IMR-90 (cell line): ENCODE measurements around the gene ZMIZ2. TPM values are rescaled to one million over a fixed set of nuclear protein-coding genes. Genes with fewer than 3 reads are reported as not detected.

Experiments used
- ATAC-seq: fragments of 200-7000 bp; cut with Tn5 transposase; 2 replicates; pipeline ENCODE4 v1.9.1; 2020; ENCODE audit warnings: low read depth, mild to moderate bottlenecking, moderate library complexity
- BruUV-seq: library from RNA; stranded (reverse); fragments of 400-500 nt; replicated peaks from 2 replicates; lab custom pipeline; 2021; lab: Mats Ljungman, UMichigan
- CTCF ChIA-PET: fragments of 300-600 bp; formaldehyde crosslinking; extraction: SDS; loops from one replicate; lab custom pipeline; 2021; ENCODE audit warnings: antibody characterized with exemption; lab: Yijun Ruan, JAX
- POLR2A ChIA-PET: fragments of 300-600 bp; sonication (Branson Sonifier 250); formaldehyde crosslinking; loops from one replicate; lab custom pipeline; 2022; ENCODE audit warnings: antibody characterized with exemption; ENCODE audit not compliant: unreplicated experiment; lab: Charles Lee
- DNase-seq: peaks from one replicate; pipeline ENCODE4 v3.0.0; 2013
- H2AFZ ChIP-seq: replicated peaks from 2 replicates; pipeline ENCODE3; 2013; ENCODE audit warnings: low read length, mild to moderate bottlenecking; ENCODE audit not compliant: poor library complexity
- H2AK5ac ChIP-seq: 2 replicates; pipeline ENCODE4 v1.6.1; 2013; ENCODE audit warnings: low read depth, low read length, inconsistent platforms
- H2AK9ac ChIP-seq: replicated peaks from 2 replicates; pipeline ENCODE3; 2013; ENCODE audit warnings: mild to moderate bottlenecking, low read depth, low read length, moderate library complexity; ENCODE audit not compliant: poor library complexity
- H2BK120ac ChIP-seq: 2 replicates; pipeline ENCODE4 v1.6.1; 2013; ENCODE audit warnings: low read depth, low read length, inconsistent platforms
- H2BK15ac ChIP-seq: 3 replicates; pipeline ENCODE4 v1.6.1; 2013; ENCODE audit warnings: low read depth, low read length, inconsistent platforms
- H2BK20ac ChIP-seq: 2 replicates; pipeline ENCODE4 v1.6.1; 2013; ENCODE audit warnings: low read depth, mild to moderate bottlenecking, inconsistent platforms, low read length, moderate library complexity
- H2BK5ac ChIP-seq: 2 replicates; pipeline ENCODE4 v1.6.1; 2013; ENCODE audit warnings: mild to moderate bottlenecking, low read depth, low read length, inconsistent platforms; ENCODE audit not compliant: poor library complexity, severe bottlenecking
- H3K14ac ChIP-seq: replicated peaks from 2 replicates; pipeline ENCODE4 v1.6.1; 2013; ENCODE audit warnings: low read depth, low read length, inconsistent platforms
- H3K18ac ChIP-seq: 2 replicates; pipeline ENCODE4 v1.6.1; 2013; ENCODE audit warnings: low read depth, low read length, control low read depth
- H3K23ac ChIP-seq: 2 replicates; pipeline ENCODE4 v1.6.1; 2013; ENCODE audit warnings: low read depth, low read length, inconsistent platforms
- H3K27ac ChIP-seq: 2 replicates; pipeline ENCODE4 v1.5.1; 2013; ENCODE audit warnings: mild to moderate bottlenecking, control low read depth, low read length; ENCODE audit not compliant: insufficient read depth
- H3K27me3 ChIP-seq: 2 replicates; pipeline ENCODE4 v1.6.1; 2013; ENCODE audit warnings: low read length; ENCODE audit not compliant: control insufficient read depth, insufficient read depth
- H3K36me3 ChIP-seq: 2 replicates; pipeline ENCODE4 v1.6.1; 2013; ENCODE audit warnings: low read length, mixed read lengths; ENCODE audit not compliant: control insufficient read depth, insufficient read depth
- H3K4ac ChIP-seq: 2 replicates; pipeline ENCODE4 v1.6.1; 2013; ENCODE audit warnings: low read depth, low read length, inconsistent platforms
- H3K4me1 ChIP-seq: 2 replicates; pipeline ENCODE4 v1.6.1; 2013; ENCODE audit warnings: low read length, mixed read lengths; ENCODE audit not compliant: control insufficient read depth, insufficient read depth
- H3K4me2 ChIP-seq: 2 replicates; pipeline ENCODE4 v1.6.1; 2013; ENCODE audit warnings: low read depth, mild to moderate bottlenecking, control low read depth, low read length, moderate library complexity
- H3K4me3 ChIP-seq: 2 replicates; pipeline ENCODE4 v1.5.1; 2013; ENCODE audit warnings: low read depth, mild to moderate bottlenecking, control low read depth, low read length, moderate library complexity; ENCODE audit not compliant: insufficient read depth
- H3K56ac ChIP-seq: 2 replicates; pipeline ENCODE4 v1.6.1; 2013; ENCODE audit warnings: low read length, inconsistent platforms; ENCODE audit not compliant: insufficient read depth; ENCODE audit errors: extremely low read depth
- H3K79me1 ChIP-seq, 2 experiments: 2 replicates each; pipeline ENCODE4 v1.6.1; 2013; ENCODE audit warnings: low read length in 2 of 2, inconsistent platforms in 1 of 2, low read depth in 1 of 2
- H3K9ac ChIP-seq: 2 replicates; pipeline ENCODE4 v1.6.1; 2013; ENCODE audit warnings: low read depth, low read length, control low read depth
- H3K9me1 ChIP-seq: 2 replicates; pipeline ENCODE4 v1.6.1; 2013; ENCODE audit warnings: low read length, inconsistent platforms; ENCODE audit not compliant: insufficient read depth
- H3K9me3 ChIP-seq: 2 replicates; pipeline ENCODE4 v1.6.1; 2013; ENCODE audit warnings: low read length; ENCODE audit not compliant: control insufficient read depth, insufficient read depth
- H4K20me1 ChIP-seq: 2 replicates; pipeline ENCODE4 v1.6.1; 2013; ENCODE audit warnings: low read length, inconsistent platforms; ENCODE audit not compliant: insufficient read depth
- H4K5ac ChIP-seq: 2 replicates; pipeline ENCODE4 v1.6.1; 2013; ENCODE audit warnings: mild to moderate bottlenecking, low read depth, low read length, control low read depth
- H4K8ac ChIP-seq, 2 experiments: 2 replicates each; pipeline ENCODE4 v1.6.1; 2013; ENCODE audit warnings: low read depth in 2 of 2, low read length in 2 of 2, control low read depth in 1 of 2, inconsistent platforms in 1 of 2
- H4K91ac ChIP-seq: 2 replicates; pipeline ENCODE4 v1.6.1; 2013; ENCODE audit warnings: low read depth, low read length, inconsistent platforms; ENCODE audit not compliant: insufficient read depth
- BHLHE40 ChIP-seq: fragments of 150-350 bp; IDR thresholded peaks from 2 replicates; pipeline ENCODE4 v1.6.1; 2016; ENCODE audit warnings: mild to moderate bottlenecking, low read depth, low read length
- CEBPB ChIP-seq: IDR thresholded peaks from 2 replicates; pipeline ENCODE4 v1.6.1; 2012; ENCODE audit warnings: low read depth, low read length, improper control_type of control experiment
- CHD1 ChIP-seq: IDR thresholded peaks from 2 replicates; pipeline ENCODE4 v1.6.1; 2012; ENCODE audit warnings: low read depth, low read length, improper control_type of control experiment
- CTCF ChIP-seq: conservative IDR thresholded peaks from 2 replicates; pipeline ENCODE4 v1.5.1; 2012; ENCODE audit warnings: mild to moderate bottlenecking, low read depth, low read length, improper control_type of control experiment
- FOS ChIP-seq: fragments of 150-350 bp; IDR thresholded peaks from 2 replicates; pipeline ENCODE4 v1.6.1; 2016; ENCODE audit warnings: low read depth, low read length
- MAFK ChIP-seq: IDR thresholded peaks from 2 replicates; pipeline ENCODE4 v1.6.1; 2012; ENCODE audit warnings: low read depth, low read length, improper control_type of control experiment
- MAZ ChIP-seq: IDR thresholded peaks from 2 replicates; pipeline ENCODE4 v1.6.1; 2012; ENCODE audit warnings: low read depth, mild to moderate bottlenecking, low read length, improper control_type of control experiment, moderate library complexity, borderline replicate concordance
- MXI1 ChIP-seq: IDR thresholded peaks from 2 replicates; pipeline ENCODE4 v1.6.1; 2012; ENCODE audit warnings: low read depth, mild to moderate bottlenecking, low read length, moderate library complexity, borderline replicate concordance
- NFE2L2 ChIP-seq: fragments of 150-350 bp; IDR thresholded peaks from 2 replicates; pipeline ENCODE4 v1.6.1; 2016; ENCODE audit warnings: low read depth, mild to moderate bottlenecking, low read length
- RAD21 ChIP-seq: IDR thresholded peaks from 2 replicates; pipeline ENCODE4 v1.6.1; 2012; ENCODE audit warnings: low read length, improper control_type of control experiment
- RCOR1 ChIP-seq: IDR thresholded peaks from 2 replicates; pipeline ENCODE4 v1.6.1; 2012; ENCODE audit warnings: mild to moderate bottlenecking, low read length, improper control_type of control experiment; ENCODE audit not compliant: insufficient replicate concordance
- RFX5 ChIP-seq: IDR thresholded peaks from 2 replicates; pipeline ENCODE4 v1.8.0; 2012; ENCODE audit warnings: low read depth, mild to moderate bottlenecking, low read length, moderate library complexity
- SMC3 ChIP-seq: fragments of 150-350 bp; IDR thresholded peaks from 2 replicates; pipeline ENCODE4 v1.6.1; 2016; ENCODE audit warnings: low read depth, mild to moderate bottlenecking, antibody characterized with exemption, low read length, moderate library complexity
- USF2 ChIP-seq: fragments of 150-350 bp; IDR thresholded peaks from 2 replicates; pipeline ENCODE4 v1.6.1; 2017; ENCODE audit warnings: mild to moderate bottlenecking, antibody characterized with exemption, low read length, low read depth
- WGBS, 2 experiments: methylation state at CpG; one replicate each; pipeline versions ENCODE4 v1.1.5 to v1.1.7; 2013; ENCODE audit warnings: missing lambda C conversion rate in 2 of 2; ENCODE audit not compliant: insufficient read length in 1 of 2; ENCODE audit errors: extremely low coverage in 2 of 2; 5-methylcytosine and 5-hydroxymethylcytosine counted together
- dilution Hi-C: fragments of 300-500 bp; cut with HindIII; formaldehyde crosslinking; loops from one replicate; pipeline ENCODE4 v1.14.3; 2018; ENCODE audit warnings: low sequenced_read_pairs; ENCODE audit not compliant: unreplicated experiment
- in situ Hi-C: fragments of 300-500 bp; cut with MboI; formaldehyde crosslinking; loops from 3 replicates; pipeline ENCODE4 v1.14.3; 2019; ENCODE audit warnings: low sequenced_read_pairs, inconsistent platforms, mixed read lengths
- intact Hi-C: fragments of 100-400 bp; cut with micrococcal nuclease; formaldehyde crosslinking; loops from 2 replicates; pipeline ENCODE4 v1.10.0; 2022
- polyA plus RNA-seq, 3 experiments: library from polyadenylated mRNA; depleted of rRNA; stranded (reverse); fragments of >200 nt; gene quantifications; 2 replicates each; pipeline ENCODE4 v1.2.3, GENCODE V29; 2012; ENCODE audit warnings: low replicate concordance in 1 of 3
- total RNA-seq: library from RNA; depleted of rRNA; stranded (reverse); fragments of >200 nt; gene quantifications from 2 replicates; pipeline ENCODE4 v1.2.3, GENCODE V29; 2012

The ZMIZ2 gene
- total and polyA plus RNA-seq, 2 of the 4 experiments (the other 2 are of a cell fraction) = 3.0 to 24.0 TPM

DNA sequence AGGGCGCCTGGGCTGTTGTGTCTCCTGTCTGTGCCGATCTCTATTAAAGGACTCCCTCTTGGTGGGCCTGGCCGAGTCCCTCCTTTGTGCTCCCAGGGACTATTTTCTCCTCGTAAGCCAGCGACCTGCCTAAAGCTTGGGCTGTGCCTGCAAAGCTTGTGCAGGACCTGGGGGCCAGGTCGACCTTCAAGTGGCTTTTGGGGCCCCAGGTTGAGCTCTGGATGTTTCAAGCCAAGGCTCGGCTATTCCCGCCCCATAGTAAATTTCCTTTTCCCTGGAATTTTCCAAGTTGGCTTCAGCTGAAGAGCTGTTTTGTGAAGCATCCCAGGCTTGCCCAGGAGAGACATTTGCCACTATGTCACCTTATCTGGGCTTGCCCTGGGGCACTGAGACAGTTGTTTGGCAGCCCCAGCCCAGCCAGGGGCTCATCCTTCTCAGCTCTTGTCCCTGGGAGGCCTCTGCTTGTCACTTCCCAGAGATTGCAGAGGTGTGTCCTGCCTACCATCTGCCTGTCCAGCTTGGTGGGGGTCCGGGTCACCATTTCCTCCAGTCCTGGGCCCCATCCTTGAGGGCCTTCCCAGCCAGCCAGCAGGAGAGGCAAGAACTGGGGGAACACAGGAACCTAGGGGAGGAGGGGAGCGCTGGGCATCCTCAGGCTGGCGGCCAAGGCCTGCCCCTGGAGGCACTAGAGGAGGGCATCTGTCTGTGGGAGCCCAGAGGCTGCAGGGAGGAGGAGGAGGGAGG, 20.2 kb downstream of the ZMIZ2 start:
- Histone ChIP-seq H2BK15ac (no peak overlapping the region), H3K14ac (peak overlapping the region; percentile 48), H3K23ac (peak overlapping the region; percentile 50; the same call in 1 of the 2 replicates), H2AFZ (peak overlapping the region; percentile 25), H3K27me3 (no peaks in the 10 kb centered on the region), H3K36me3 (peaks cover 39% of the 10 kb centered on the region), H3K4me3 (no peak overlapping the region), H3K79me1 (peaks cover 0 to 9% of the 10 kb centered on the region in 2 experiments; a peak in 2 of 4 replicates), H4K8ac (peak overlapping the region in 1 of 2 experiments; percentile 63; a peak in 2 of 4 replicates), H3K27ac (peak overlapping the region; percentile 83; the same call in 1 of the 2 replicates), H3K4me2 (peak overlapping the region; percentile 48; the same call in 1 of the 2 replicates), H3K9me1 (peaks cover 23% of the 10 kb centered on the region), H4K91ac (peak overlapping the region; percentile 56), H4K5ac (peak overlapping the region; percentile 37), H2AK5ac (peak overlapping the region; percentile 84), H2BK120ac (peak overlapping the region; percentile 64), H3K18ac (peak overlapping the region; percentile 44; the same call in 1 of the 2 replicates), H4K20me1 (peaks cover 6% of the 10 kb centered on the region), H3K9ac (peak overlapping the region; percentile 13; the same call in 1 of the 2 replicates), H3K9me3 (no peaks in the 10 kb centered on the region), H2BK20ac (peak overlapping the region; percentile 17; the same call in 1 of the 2 replicates), H2BK5ac (peak overlapping the region; percentile 73), H3K56ac (no peak overlapping the region), H3K4me1 (peaks cover 33% of the 10 kb centered on the region), H2AK9ac (peak overlapping the region; percentile 73), H3K4ac (peak overlapping the region; percentile 81)
- in situ Hi-C loops = no loop called here
- ATAC-seq (no peak), DNase-seq (no peak)
- BruUV-seq = no TSS peak
- intact Hi-C loops = loop anchor here (2.0 kb wide), 1 partner anchor 28 kb away; the partner anchor contains the start of gene PPIA
- ChIA-PET POLR2A (no interaction called here), CTCF (interaction anchor here (0.9 to 1.1 kb wide), 2 partner anchors 18 to 23 kb away, joined by 3 to 4 read pairs; no protein-coding TSS in a partner anchor)
- WGBS, 2 experiments = 52% methylated on average over 7 of the region's 11 CpGs; no CpG with 5 or more reads in 1 of the 2 experiments
- dilution Hi-C loops = no loop called here
- TF ChIP-seq MXI1 (no peak), BHLHE40 (no peak), RFX5 (no peak), FOS (no peak), CEBPB (no peak), RAD21 (no peak), CHD1 (no peak), MAZ (no peak), MAFK (no peak), NFE2L2 (no peak), USF2 (no peak), RCOR1 (no peak), SMC3 (no peak), CTCF (no peak)
